Fibroblast of villous mesenchyme (primary cell): ENCODE results near the gene CYP24A1. TPM values are rescaled to one million over a fixed set of nuclear protein-coding genes. Genes with fewer than 3 reads are reported as not detected.

Experiments used
- DNase-seq: peaks from one replicate; pipeline ENCODE4 v3.0.0-alpha.2; 2010; ENCODE audit warnings: low read depth
- H3K4me3 ChIP-seq: 2 replicates; pipeline ENCODE4 v1.5.1; 2011; ENCODE audit warnings: low read depth, mild to moderate bottlenecking, low read length
- CTCF ChIP-seq: IDR thresholded peaks from 2 replicates; pipeline ENCODE4 v1.5.1; 2012; ENCODE audit warnings: low read depth, mild to moderate bottlenecking, low read length; ENCODE audit not compliant: insufficient read depth
- total RNA-seq: library from RNA; depleted of rRNA; stranded (reverse); fragments of >200 nt; gene quantifications from 2 replicates; pipeline ENCODE4 v1.2.3, GENCODE V29; 2012

Gene CYP24A1
- total RNA-seq, 1 donor = not detected

GRCh38 chr20:54161821-54162149 is 12.0 kb downstream of the CYP24A1 start:
- no peak for DNase-seq
- no peak overlapping the region for H3K4me3 ChIP-seq
- no peak for TF ChIP-seq CTCF

- H3K4me3 ChIP-seq = no peak overlapping the region
- TF ChIP-seq CTCF = no peak
- no peak for DNase-seq
These were observed 12.6 kb downstream of the CYP24A1 start for GRCh38 chr20:54161008-54161820.

- no peak for TF ChIP-seq CTCF
- H3K4me3 ChIP-seq = no peak overlapping the region
- no peak for DNase-seq
These were observed 13.4 kb downstream of the CYP24A1 start for GRCh38 chr20:54160065-54161007.

GRCh38 chr20:54158856-54159418 is 14.8 kb downstream of the CYP24A1 start:
- TF ChIP-seq CTCF = no peak
- no peak for DNase-seq
- H3K4me3 ChIP-seq = no peak overlapping the region

- no peak for TF ChIP-seq CTCF
- no peak for DNase-seq
- no peak overlapping the region for H3K4me3 ChIP-seq
These were observed 15.6 kb downstream of the CYP24A1 start for GRCh38 chr20:54158226-54158625.

- no peak for TF ChIP-seq CTCF
- no peak for DNase-seq
- H3K4me3 ChIP-seq = no peak overlapping the region
These were observed 16.6 kb downstream of the CYP24A1 start for GRCh38 chr20:54156981-54157835.
